K562 (cell line): ENCODE results near the gene HAGHL. TPM values are rescaled to one million over a fixed set of nuclear protein-coding genes. Genes with fewer than 3 reads are reported as not detected.

Experiments
- CBFA2T3 ChIP-seq: fragments of 450-650 bp; IDR thresholded peaks from 2 replicates; pipeline ENCODE4 v1.6.1; 2017
- CTBP1 ChIP-seq: fragments of 450-650 bp; IDR thresholded peaks from 2 replicates; pipeline ENCODE4 v1.6.1; 2016; ENCODE audit warnings: borderline replicate concordance
- EP400 ChIP-seq: fragments of 450-650 bp; IDR thresholded peaks from 2 replicates; pipeline ENCODE4 v1.6.1; 2017; ENCODE audit warnings: antibody characterized with exemption, mild to moderate bottlenecking, moderate library complexity
- ILF3 ChIP-seq: fragments of 450-650 bp; IDR thresholded peaks from 2 replicates; pipeline ENCODE4 v1.6.1; 2018; ENCODE audit warnings: antibody characterized with exemption, mild to moderate bottlenecking, moderate library complexity, borderline replicate concordance
- PHF8 ChIP-seq: fragments of 200-600 bp; sonication (generic); IDR thresholded peaks from 2 replicates; pipeline ENCODE4 v1.6.1; 2012; ENCODE audit warnings: mixed run types, mild to moderate bottlenecking, inconsistent platforms, low read length, moderate library complexity, borderline replicate concordance
- POLR2A ChIP-seq: fragments of 450-650 bp; conservative IDR thresholded peaks from 2 replicates; pipeline ENCODE4 v1.6.1; 2016
- SMARCE1 ChIP-seq: fragments of 450-650 bp; IDR thresholded peaks from 2 replicates; pipeline ENCODE4 v1.7.1; 2016; ENCODE audit warnings: mild to moderate bottlenecking
- ZNF76 ChIP-seq: fragments of 250-450 bp; sonication (Bioruptor Pico); IDR thresholded peaks from 2 replicates; pipeline ENCODE4 v1.4.0; 2020; ENCODE audit warnings: mild to moderate bottlenecking, moderate library complexity, borderline replicate concordance
- ZNF77 ChIP-seq: fragments of 250-450 bp; sonication (Bioruptor Pico); IDR thresholded peaks from 2 replicates; pipeline ENCODE4 v1.5.0; 2020
- ZNF830 ChIP-seq: fragments of 250-450 bp; sonication (Bioruptor Pico); IDR thresholded peaks from 2 replicates; pipeline ENCODE4 v1.5.0; 2021; ENCODE audit warnings: mild to moderate bottlenecking
- ZSCAN29 ChIP-seq: fragments of 450-650 bp; IDR thresholded peaks from 2 replicates; pipeline ENCODE4 v1.6.1; 2017
- polyA plus RNA-seq, 8 experiments: library from polyadenylated mRNA; depleted of rRNA in 4 of 8; stranded (reverse) in 5 of 8; unstranded in 3 of 8; fragments of >200 nt; fragmentation: Nextera tagmentation in 2 of 8; fragmentation: Illumina TruSeq in 1 of 8; extraction: Ambion mirVana in 2 of 8; extraction: Trizol in 1 of 8; gene quantifications; 2 replicates each; pipeline versions ENCODE4 v1.2.1 to v1.2.3, GENCODE V29; 2011 to 2014; ENCODE audit warnings: inconsistent platforms in 1 of 8, missing spikeins in 1 of 8
- total RNA-seq, 7 experiments: library from RNA; depleted of rRNA in 6 of 7; stranded (reverse); fragments of >200 nt in 6 of 7; fragmentation: Illumina TruSeq in 2 of 7; extraction: Trizol in 2 of 7; gene quantifications; 2 replicates each; pipeline versions ENCODE4 v1.2.1 to v1.2.3, GENCODE V29; 2011 to 2021; ENCODE audit warnings: low replicate concordance in 1 of 7
- TF ChIP-seq, protein P1 (sequence below): fragments of 450-650 bp; IDR thresholded peaks from 2 replicates; pipeline ENCODE4 v1.6.1; 2014; ENCODE audit warnings: low read depth, mild to moderate bottlenecking, moderate library complexity, borderline replicate concordance
- TF ChIP-seq, protein P2 (sequence below), 2 experiments: fragments of 450-650 bp; conservative IDR thresholded peaks; 2 replicates each; pipeline ENCODE4 v1.6.1; 2017; ENCODE audit warnings: mild to moderate bottlenecking in 2 of 2, moderate library complexity in 2 of 2
- TF ChIP-seq, protein P3 (sequence below), 2 experiments: fragments of 200-800 bp in 1 of 2; sonication (Bioruptor generic) in 1 of 2; sonication (generic) in 1 of 2; formaldehyde crosslinking in 1 of 2; IDR thresholded peaks in 1 of 2; conservative IDR thresholded peaks in 1 of 2; 2 replicates each; pipeline versions ENCODE4 v1.5.0 to v1.6.1; 2016 to 2020; ENCODE audit warnings: missing compliant biosample characterization in 1 of 2, missing genetic modification characterization in 1 of 2, missing genetic modification reagents in 1 of 2
- TF ChIP-seq, protein P4 (sequence below), 2 experiments: fragments of 450-650 bp; IDR thresholded peaks; 2 replicates each; pipeline ENCODE4 v1.6.1; 2016; ENCODE audit warnings: mild to moderate bottlenecking in 2 of 2, borderline replicate concordance in 1 of 2, low read depth in 1 of 2, moderate library complexity in 1 of 2

HAGHL gene
- total and polyA plus RNA-seq, 9 of the 15 experiments (the other 6 are each of a cell fraction or from before 2014, with no cell fraction given), result 0.31 to 83.4 (median 20.7) TPM

DNA sequence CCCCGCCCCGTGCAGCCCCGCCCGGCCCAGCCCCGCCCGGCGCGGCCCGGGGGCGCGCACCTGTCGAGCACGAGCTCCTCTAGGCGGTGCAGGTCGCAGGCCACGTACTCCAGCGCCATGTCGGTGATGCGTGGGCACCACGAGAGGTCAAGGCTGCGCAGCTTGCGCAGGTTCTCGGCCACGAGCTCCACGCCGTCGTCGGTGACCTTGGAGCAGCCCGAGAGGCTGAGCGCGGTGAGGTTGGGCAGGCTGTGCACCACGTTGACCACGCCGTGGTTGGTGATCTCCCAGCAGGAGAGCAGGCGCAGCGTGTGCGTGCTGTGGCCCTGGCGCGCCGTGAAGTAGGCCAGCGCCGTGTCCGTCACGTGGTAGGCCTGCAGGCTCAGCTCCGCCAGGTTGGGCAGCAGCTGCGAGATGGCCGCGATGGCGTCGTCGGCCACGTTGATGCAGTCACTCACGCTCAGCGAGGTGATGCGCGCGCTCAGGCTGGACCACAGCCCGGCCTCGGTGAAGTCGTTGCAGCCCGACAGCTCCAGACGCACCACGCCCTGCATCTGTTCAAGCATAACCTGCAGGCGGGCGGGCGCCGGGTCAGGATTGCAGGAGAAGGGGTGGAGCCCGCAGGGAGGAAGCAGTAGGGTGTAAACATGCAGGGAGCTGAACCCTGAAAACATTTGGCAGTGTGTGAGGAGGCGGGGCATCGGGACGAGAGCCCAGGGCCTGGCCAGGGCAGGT lies 31.4 kb upstream of the HAGHL start (continued):
- TF ChIP-seq CTBP1 (peak; percentile 96), SMARCE1 (no peak), ZNF77 (no peak), ZNF830 (CRISPR knock-in tag) (no peak), ZNF76 (CRISPR knock-in tag) (no peak), PHF8 (peak; percentile 79; the same call in 1 of the 2 replicates), EP400 (peak; percentile 83; the same call in 1 of the 2 replicates), POLR2A (0 out of 2 replicates have a peak, but pooled peaks have one; percentile 36), ILF3 (no peak), ZSCAN29 (no peak), CBFA2T3 (no peak)
- TF ChIP-seq, protein P1, sequence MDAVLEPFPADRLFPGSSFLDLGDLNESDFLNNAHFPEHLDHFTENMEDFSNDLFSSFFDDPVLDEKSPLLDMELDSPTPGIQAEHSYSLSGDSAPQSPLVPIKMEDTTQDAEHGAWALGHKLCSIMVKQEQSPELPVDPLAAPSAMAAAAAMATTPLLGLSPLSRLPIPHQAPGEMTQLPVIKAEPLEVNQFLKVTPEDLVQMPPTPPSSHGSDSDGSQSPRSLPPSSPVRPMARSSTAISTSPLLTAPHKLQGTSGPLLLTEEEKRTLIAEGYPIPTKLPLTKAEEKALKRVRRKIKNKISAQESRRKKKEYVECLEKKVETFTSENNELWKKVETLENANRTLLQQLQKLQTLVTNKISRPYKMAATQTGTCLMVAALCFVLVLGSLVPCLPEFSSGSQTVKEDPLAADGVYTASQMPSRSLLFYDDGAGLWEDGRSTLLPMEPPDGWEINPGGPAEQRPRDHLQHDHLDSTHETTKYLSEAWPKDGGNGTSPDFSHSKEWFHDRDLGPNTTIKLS, result peak; percentile 89
- TF ChIP-seq, protein P2, sequence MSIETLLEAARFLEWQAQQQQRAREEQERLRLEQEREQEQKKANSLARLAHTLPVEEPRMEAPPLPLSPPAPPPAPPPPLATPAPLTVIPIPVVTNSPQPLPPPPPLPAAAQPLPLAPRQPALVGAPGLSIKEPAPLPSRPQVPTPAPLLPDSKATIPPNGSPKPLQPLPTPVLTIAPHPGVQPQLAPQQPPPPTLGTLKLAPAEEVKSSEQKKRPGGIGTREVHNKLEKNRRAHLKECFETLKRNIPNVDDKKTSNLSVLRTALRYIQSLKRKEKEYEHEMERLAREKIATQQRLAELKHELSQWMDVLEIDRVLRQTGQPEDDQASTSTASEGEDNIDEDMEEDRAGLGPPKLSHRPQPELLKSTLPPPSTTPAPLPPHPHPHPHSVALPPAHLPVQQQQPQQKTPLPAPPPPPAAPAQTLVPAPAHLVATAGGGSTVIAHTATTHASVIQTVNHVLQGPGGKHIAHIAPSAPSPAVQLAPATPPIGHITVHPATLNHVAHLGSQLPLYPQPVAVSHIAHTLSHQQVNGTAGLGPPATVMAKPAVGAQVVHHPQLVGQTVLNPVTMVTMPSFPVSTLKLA (conservative IDR thresholded peaks at IDR 0.05), result peak; percentile 33 to 64; a peak in 3 of 4 replicates
- TF ChIP-seq, protein P3, sequence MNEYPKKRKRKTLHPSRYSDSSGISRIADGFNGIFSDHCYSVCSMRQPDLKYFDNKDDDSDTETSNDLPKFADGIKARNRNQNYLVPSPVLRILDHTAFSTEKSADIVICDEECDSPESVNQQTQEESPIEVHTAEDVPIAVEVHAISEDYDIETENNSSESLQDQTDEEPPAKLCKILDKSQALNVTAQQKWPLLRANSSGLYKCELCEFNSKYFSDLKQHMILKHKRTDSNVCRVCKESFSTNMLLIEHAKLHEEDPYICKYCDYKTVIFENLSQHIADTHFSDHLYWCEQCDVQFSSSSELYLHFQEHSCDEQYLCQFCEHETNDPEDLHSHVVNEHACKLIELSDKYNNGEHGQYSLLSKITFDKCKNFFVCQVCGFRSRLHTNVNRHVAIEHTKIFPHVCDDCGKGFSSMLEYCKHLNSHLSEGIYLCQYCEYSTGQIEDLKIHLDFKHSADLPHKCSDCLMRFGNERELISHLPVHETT (CRISPR knock-in tag; conservative IDR thresholded peaks at IDR 0.05 in 1 of 2, IDR thresholded peaks at IDR 0.05 in 1 of 2), result no peak
- TF ChIP-seq, protein P4, sequence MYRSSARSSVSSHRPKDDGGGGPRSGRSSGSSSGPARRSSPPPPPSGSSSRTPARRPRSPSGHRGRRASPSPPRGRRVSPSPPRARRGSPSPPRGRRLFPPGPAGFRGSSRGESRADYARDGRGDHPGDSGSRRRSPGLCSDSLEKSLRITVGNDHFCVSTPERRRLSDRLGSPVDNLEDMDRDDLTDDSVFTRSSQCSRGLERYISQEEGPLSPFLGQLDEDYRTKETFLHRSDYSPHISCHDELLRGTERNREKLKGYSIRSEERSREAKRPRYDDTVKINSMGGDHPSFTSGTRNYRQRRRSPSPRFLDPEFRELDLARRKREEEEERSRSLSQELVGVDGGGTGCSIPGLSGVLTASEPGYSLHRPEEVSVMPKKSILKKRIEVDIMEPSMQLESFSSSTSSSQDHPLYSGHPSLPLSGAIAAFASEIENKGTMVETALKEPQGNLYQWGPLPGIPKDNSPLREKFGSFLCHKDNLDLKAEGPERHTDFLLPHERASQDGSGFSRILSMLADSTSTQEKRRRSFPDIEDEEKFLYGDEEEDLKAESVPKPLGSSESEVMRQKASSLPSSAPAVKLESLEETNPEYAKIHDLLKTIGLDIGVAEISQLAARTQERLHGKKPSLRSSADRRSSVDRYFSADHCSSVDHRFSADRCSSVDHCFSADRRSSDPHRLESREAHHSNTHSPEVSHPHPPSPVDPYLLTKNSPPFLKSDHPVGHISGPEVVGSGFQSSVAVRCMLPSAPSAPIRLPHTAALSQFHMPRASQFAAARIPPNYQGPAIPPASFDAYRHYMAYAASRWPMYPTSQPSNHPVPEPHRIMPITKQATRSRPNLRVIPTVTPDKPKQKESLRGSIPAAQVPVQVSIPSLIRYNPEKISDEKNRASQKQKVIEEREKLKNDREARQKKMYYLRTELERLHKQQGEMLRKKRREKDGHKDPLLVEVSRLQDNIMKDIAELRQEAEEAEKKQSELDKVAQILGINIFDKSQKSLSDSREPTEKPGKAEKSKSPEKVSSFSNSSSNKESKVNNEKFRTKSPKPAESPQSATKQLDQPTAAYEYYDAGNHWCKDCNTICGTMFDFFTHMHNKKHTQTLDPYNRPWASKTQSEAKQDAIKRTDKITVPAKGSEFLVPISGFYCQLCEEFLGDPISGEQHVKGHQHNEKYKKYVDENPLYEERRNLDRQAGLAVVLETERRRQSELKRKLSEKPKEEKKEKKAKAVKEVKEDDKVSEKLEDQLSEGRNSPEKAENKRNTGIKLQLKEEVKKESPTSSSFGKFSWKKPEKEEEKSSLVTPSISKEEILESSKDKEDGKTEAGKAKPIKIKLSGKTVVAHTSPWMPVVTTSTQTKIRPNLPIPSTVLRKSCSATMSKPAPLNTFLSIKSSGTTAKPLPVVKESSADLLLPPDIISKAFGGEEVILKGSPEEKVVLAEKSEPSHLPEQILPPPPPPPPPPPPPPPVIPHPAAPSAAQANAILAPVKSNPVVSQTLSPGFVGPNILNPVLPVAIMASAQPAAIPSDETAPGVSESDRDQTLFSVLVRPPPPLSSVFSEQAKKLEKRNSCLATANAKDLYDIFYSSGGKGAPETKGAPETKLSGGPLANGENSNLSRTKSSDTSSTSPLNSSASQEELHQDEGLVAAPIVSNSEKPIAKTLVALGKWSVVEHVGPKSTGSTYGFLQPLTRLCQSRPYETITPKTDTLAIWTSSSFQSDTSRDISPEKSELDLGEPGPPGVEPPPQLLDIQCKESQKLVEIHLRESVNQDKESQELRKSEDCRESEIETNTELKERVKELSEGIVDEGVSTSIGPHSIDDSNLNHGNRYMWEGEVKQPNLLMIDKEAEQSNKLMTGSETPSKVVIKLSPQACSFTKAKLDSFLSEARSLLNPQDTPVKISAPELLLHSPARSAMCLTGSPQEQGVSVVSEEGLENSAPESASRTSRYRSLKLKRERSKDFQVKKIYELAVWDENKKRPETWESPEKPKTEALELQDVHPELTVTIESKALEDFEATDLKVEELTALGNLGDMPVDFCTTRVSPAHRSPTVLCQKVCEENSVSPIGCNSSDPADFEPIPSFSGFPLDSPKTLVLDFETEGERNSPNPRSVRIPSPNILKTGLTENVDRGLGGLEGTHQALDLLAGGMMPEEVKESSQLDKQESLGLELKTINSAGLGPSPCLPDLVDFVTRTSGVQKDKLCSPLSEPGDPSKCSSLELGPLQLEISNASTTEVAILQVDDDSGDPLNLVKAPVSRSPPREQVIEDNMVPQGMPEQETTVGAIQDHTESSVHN (IDR thresholded peaks at IDR 0.05; ENCODE audit: borderline replicate concordance in 1 of 2, low read depth in 1 of 2), result no peak
